Measurements from ENCODE around the gene AMBP.

GRCh38 chr9:114054191-114054690 lies 23.9 kb downstream of the AMBP start:
- TF ChIP-seq, protein P1, sequence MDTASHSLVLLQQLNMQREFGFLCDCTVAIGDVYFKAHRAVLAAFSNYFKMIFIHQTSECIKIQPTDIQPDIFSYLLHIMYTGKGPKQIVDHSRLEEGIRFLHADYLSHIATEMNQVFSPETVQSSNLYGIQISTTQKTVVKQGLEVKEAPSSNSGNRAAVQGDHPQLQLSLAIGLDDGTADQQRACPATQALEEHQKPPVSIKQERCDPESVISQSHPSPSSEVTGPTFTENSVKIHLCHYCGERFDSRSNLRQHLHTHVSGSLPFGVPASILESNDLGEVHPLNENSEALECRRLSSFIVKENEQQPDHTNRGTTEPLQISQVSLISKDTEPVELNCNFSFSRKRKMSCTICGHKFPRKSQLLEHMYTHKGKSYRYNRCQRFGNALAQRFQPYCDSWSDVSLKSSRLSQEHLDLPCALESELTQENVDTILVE (CRISPR knock-in tag; IDR thresholded peaks at IDR 0.05), result no peak
- TF ChIP-seq, protein P2, sequence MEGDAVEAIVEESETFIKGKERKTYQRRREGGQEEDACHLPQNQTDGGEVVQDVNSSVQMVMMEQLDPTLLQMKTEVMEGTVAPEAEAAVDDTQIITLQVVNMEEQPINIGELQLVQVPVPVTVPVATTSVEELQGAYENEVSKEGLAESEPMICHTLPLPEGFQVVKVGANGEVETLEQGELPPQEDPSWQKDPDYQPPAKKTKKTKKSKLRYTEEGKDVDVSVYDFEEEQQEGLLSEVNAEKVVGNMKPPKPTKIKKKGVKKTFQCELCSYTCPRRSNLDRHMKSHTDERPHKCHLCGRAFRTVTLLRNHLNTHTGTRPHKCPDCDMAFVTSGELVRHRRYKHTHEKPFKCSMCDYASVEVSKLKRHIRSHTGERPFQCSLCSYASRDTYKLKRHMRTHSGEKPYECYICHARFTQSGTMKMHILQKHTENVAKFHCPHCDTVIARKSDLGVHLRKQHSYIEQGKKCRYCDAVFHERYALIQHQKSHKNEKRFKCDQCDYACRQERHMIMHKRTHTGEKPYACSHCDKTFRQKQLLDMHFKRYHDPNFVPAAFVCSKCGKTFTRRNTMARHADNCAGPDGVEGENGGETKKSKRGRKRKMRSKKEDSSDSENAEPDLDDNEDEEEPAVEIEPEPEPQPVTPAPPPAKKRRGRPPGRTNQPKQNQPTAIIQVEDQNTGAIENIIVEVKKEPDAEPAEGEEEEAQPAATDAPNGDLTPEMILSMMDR (CRISPR knock-in tag; IDR thresholded peaks at IDR 0.05), result no peak
- TF ChIP-seq PHF8 (CRISPR knock-in tag; IDR thresholded peaks at IDR 0.05) (no peak), SIX1 (CRISPR knock-in tag; IDR thresholded peaks at IDR 0.05; ENCODE audit: borderline replicate concordance) (no peak)
